DMS53 (cell line): ENCODE data around the gene ZNF555.
"Not testable (repeated sequence)": the region's sequence is repeated elsewhere in the genome, so short reads cannot be mapped to it uniquely, and the experiment has no call there.

ENCODE experiments used
- DNase-seq: peaks from one replicate; lab custom pipeline; 2025; lab: John Stamatoyannopoulos, UW

The ZNF555 gene

GRCh38 chr19:2840794-2841791 is at the start of gene ZNF555:
ZNF555 (plus strand) TSS chr19:2841475; CDS start chr19:2841573, 98 bp downstream.
- peak; percentile 98 for DNase-seq

DNA sequence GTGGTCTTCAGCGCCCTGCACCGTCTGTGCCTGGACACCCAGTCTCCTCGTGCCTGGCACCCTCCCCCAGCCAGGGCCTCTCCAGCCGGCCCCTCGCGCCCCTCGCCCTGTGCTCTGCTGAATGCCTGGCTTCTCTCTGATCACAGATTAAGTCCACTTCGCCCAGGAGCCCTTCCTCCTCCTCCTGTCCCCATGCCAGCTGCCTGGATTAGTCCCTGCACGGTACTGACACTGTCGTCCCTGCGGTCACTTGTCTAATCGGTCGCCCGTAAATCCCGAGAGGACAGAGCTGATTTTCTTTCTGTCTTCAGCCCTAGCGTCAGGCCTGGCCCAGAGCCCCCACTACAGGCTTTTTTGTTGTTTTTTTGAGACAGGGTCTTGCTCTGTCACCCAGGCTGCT is 49.4 kb upstream of the ZNF555 start:
- no peak for DNase-seq

GRCh38 chr19:2792666-2793065 is 48.6 kb upstream of the ZNF555 start:
- not testable (repeated sequence) for DNase-seq

DNA sequence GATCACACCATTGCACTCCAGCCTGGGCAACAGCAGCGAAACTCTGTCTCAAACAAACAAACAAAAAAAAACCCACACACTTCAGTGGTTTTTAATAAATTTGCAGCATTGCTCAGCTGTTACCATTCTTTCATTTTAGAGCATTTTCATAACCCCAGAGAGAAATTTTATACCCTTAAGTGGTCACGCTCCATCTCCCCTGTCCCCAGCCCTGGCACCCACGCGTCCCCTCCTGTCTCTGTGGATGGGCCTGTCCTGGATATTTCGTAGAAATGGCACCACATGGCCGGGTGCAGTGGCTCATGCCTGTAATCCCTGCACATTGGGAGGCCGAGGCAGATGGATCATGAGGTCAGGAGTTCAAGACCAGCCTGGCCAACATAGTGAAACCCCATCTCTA is 48.1 kb upstream of the ZNF555 start:
- no peak for DNase-seq

- no peak for DNase-seq
Observed at GRCh38 chr19:2793577-2793976, 47.7 kb upstream of the ZNF555 start.

- DNase-seq: no peak
Observed at GRCh38 chr19:2795827-2796658, 45.2 kb upstream of the ZNF555 start.

- DNase-seq: no peak
Observed at GRCh38 chr19:2796659-2797266, 44.5 kb upstream of the ZNF555 start.

- no peak for DNase-seq
Observed at GRCh38 chr19:2797280-2797679, 44.0 kb upstream of the ZNF555 start.

- no peak for DNase-seq
Observed at GRCh38 chr19:2798158-2798685, 43.1 kb upstream of the ZNF555 start.

DNA sequence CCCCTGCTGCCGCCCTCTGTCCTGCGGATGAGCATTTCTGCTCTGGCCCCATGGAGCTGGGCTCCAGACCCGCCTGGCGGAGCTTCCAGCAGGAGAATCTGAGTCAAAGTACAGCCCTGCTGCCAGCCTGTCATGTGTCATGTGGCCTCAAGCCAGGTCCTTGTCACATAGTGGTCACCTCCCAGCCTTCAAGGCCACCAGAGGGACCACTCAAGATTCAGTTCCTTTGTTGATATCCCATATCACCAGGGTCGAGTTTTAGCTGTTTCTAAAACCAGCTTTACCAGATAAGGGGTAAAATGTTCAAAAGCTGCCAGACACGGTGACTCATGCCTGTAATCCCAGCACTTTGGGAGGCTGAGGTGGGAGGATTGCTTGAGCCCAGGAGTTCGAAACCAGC is 42.5 kb upstream of the ZNF555 start:
- DNase-seq: no peak

DNA sequence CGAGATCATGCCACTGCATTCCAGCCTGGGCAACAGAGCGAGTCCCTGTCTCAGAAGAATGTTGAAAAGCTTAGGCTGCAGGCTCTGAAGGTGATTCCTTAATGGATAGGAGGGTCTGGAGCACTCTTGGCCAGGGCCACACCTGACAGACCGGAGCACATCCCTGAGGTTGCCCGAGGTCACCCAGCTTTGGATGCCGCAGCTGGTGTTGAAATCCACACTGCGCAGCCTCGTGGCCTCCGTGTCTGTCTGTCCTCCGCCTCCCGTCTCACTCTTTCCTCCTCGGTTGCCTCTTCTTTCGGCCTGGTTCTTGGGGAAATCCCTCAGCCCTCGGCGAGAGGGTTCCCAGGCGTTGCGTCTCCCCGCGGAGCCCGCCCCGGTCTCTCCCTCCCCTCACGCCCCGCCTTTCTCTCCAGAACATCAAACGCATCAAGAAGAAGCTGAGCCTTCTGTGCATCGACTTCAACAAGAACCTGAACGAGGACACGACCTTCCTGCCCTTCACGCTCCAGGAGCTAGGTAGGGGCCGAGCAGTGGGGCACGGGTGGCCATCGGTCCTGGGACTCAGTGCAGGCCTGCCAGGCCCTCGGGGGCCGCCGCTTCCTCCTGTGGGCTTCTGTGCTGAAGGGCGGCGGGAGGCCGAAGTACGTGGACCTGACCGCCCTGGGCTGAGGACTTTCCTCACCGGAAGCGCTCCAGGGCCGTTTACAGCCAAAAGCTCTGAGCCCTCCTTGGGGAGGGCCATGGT is 41.8 kb upstream of the ZNF555 start:
- DNase-seq: no peak

DNA sequence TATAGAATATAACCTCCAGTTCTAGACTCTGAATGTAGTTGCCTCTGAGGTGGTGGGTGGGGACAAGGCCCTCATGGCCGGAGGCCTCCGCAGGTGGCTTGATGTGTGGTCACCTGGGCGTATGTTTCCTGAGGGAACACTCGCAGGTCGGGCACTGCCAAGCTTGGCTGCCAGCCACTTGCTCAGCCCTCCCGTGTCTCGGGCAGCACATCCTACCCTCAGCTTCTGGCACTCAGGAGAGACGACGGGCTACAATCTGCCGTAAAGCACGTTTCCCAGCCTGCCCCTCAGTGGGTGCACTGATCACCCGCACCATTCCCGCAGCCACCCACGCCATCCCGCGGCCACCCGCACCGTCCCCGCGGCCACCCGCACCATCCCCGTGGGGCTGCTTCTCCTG is 40.8 kb upstream of the ZNF555 start:
- DNase-seq: no peak

- no peak for DNase-seq
Observed at GRCh38 chr19:2802826-2803225, 38.4 kb upstream of the ZNF555 start.

DNA sequence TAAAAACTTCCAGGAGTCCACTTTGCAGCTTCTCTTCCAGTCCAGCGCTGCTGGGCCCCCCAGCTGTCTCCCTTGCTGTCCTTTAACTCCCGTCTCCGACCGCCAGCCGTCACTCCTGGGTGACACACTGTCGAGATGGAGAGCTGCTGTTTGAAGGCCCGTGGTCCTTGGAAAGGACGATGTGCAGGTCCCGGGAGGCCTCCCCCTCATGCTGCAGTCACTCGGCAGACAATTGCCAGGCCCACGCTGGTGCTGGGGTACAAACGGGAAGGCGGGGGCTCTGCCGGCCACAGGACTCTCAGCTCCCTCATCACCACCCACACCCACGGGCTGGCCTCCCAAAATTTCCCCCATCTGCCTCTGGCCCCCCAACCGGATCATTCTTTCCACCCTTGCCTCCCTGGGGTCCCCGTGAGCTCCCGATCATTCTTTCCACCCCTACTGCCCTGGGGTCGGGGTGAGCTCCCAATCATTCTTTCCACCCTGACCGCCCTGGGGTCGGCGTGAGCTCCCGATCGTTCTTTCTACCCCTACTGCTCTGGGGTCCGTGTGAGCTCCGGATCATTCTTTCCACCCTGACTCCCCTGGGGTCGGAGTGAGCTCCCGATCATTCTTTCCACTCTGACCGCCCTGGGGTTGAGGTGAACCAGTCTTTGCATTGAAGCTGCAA is 37.7 kb upstream of the ZNF555 start:
- DNase-seq: no peak

DNA sequence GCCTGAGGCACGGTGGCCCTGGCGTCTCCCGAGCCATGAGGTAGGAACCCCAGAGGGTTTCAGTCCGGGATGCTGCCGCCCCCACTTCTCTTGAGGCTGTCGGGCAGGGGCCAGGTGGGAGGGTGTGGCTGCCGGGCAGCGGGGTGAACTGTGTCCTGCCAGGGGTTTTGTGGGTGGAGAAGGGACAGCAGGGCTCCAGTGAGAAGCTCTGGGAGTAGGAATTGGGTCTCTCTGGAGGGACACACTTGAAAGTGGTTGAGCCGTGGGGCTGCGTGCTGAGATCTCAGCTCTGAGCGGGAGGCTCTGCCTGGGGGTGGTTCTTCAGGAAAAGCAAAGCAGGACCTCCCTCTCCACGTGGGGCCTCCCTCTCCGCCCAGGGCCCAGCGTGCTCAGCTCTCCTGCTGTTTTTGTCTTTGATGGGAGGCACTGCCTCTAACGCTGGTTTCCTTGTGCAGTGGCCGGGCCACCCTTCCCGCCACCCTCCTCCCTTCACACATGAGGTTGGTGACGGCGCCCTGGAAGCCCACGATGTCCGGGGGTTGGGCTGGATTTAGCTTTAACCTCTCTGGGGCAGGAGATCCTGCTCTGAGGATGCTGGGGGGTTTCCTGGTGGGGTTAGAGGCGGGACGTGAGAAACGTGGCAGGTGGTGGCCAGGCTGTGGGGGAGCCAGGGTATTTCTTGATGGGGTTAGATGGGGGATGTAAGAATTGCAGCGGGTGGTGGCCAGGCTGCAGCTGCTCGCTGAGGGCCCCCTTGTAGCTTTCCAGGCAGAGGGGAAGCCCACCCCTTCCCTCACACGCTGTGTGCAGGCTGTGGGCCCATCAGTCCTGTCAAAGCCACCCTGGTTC is 36.9 kb upstream of the ZNF555 start:
- no peak for DNase-seq

DNA sequence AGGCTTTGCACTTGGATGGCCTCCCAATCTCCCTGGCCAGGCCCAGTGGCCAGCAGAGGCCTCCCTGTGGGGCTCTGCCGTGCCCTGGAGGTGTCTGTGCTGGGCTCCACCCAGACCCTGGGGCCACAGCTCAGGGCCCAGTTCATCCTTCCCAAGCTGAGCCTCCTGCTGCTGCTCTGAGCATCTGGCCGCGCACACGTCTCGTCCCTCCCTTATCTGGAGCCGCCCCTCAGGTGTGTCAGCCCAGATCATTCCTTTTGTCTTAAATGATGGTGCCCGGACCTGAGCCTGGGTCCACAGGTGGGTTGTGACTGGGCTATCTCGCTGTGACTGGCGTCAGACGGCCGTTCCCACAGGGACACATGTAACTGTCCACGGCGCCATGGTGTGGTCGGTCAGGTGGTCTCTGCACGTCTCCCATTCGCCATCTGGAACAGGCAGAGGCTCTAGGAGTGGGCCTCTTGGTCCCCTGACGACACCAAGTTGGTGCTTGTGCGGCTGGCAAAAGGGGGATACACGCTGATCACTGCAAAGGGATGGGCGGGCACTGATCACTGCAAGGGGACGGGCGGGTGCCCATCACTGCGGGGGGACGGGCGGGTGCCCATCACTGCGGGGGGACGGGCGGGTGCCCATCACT is 35.9 kb upstream of the ZNF555 start:
- no peak for DNase-seq

- DNase-seq: no peak
Observed at GRCh38 chr19:2805991-2806649, 35.2 kb upstream of the ZNF555 start.

GRCh38 chr19:2806736-2807378 is 34.4 kb upstream of the ZNF555 start:
- DNase-seq: no peak
